ENCODE data around the gene ZNF429.

The ZNF429 gene

DNA sequence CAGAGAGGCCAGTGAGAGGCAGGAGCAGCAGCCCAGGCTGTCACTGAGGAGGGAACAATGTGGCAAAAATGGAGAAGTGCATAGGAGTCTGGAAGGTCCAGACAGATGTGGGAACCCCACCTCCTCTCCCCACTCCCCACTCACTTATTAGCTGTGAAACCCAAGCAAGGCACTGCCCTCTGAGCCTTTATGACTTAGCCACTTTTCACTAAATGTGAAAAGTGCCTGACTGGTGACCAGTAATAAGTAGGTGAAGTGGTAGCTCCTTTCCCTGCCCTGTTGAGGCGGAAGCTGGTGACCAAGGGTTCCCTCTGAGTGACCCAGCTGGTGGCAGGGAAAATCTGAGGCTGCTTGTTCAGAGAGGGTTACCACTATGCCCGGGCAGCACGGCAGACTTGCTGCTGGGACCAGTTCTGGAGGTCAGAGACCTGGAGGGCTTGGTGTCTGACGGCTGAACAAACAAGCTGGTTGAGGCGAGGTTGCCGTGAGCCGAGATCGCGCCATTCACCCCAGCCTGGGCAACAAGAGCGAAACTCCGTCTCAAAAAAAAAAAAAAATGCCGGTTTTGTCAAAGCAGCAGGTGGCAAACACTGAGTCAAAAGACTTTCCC, 80.0 kb downstream of the ZNF429 start:
- Histone ChIP-seq H3K27ac (ENCODE audit: low read depth, low read length) (no peak overlapping the region), H3K79me2 (ENCODE audit: insufficient read depth, low read length) (no peaks in the 10 kb centered on the region), H3K36me3 (ENCODE audit: low read length) (no peaks in the 10 kb centered on the region), H3K9me2 (replicated peaks; ENCODE audit: insufficient read depth, low read length) (no peaks in the 10 kb centered on the region), H3K4me3 (ENCODE audit: insufficient read depth, low read length, poor library complexity, severe bottlenecking) (no peak overlapping the region), H3F3A (ENCODE audit: insufficient read depth) (no peaks in the 10 kb centered on the region), H2AFZ (ENCODE audit: low read depth, low read length, severe bottlenecking) (no peak overlapping the region), H3K9ac (ENCODE audit: low read length) (no peak overlapping the region), H3K27me3 (ENCODE audit: low read length) (no peaks in the 10 kb centered on the region), H3K4me2 (ENCODE audit: low read depth, low read length, poor library complexity, severe bottlenecking) (no peak overlapping the region), H3K9me3 (ENCODE audit: insufficient read depth, low read length) (no peaks in the 10 kb centered on the region; the same call in 1 of the 2 replicates), H4K20me1 (ENCODE audit: low read depth, low read length) (no peaks in the 10 kb centered on the region)
- no peak for TF ChIP-seq EZH2phosphoT487 (conservative IDR thresholded peaks at IDR 0.05; ENCODE audit: low read length)
- TF ChIP-seq, protein P1, sequence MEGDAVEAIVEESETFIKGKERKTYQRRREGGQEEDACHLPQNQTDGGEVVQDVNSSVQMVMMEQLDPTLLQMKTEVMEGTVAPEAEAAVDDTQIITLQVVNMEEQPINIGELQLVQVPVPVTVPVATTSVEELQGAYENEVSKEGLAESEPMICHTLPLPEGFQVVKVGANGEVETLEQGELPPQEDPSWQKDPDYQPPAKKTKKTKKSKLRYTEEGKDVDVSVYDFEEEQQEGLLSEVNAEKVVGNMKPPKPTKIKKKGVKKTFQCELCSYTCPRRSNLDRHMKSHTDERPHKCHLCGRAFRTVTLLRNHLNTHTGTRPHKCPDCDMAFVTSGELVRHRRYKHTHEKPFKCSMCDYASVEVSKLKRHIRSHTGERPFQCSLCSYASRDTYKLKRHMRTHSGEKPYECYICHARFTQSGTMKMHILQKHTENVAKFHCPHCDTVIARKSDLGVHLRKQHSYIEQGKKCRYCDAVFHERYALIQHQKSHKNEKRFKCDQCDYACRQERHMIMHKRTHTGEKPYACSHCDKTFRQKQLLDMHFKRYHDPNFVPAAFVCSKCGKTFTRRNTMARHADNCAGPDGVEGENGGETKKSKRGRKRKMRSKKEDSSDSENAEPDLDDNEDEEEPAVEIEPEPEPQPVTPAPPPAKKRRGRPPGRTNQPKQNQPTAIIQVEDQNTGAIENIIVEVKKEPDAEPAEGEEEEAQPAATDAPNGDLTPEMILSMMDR (IDR thresholded peaks at IDR 0.05; ENCODE audit: insufficient read depth, low read length, poor library complexity, severe bottlenecking): no peak

DNA sequence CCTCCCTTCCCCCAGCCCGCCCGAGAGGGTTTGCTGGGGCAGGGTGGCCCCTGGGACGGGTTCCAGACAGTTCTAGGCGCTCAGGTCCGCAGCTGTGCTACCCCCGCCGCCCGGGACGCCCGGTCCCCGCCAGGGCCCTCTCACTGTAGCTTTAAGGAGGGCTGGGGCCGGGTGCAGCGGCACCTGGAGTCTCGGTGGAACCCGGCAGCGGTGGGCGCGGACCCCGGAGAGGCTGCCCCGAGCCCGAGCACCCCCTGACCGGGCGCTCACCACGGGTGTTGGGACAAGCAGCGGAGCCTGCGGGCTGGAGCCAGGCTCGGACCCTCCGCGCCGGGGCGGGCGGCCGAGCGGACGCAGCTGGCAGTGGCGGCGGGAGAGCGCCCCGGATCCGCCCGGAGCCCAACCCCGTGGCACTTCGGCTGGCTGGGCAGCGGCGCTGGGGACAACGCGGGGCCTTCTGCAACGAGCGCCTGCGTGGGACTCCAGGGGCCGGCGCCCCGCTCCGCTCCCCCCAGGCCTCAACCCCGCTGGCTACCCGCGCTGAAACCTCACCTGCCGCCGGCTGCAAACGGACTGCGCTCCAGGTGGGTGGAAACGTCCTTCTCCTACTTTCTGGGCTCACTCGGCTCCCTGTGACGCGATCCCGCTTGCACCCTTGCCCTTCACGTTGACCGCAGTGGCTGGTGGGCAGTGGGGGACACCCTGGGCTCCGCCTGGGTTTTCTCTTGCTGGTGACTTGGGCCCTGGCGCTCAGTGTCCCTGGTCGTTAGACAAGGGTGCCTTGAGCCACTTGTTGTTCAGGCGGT, 81.1 kb downstream of the ZNF429 start:
- no peak for TF ChIP-seq EZH2phosphoT487 (conservative IDR thresholded peaks at IDR 0.05; ENCODE audit: low read length)
- TF ChIP-seq, protein P1 (IDR thresholded peaks at IDR 0.05; ENCODE audit: insufficient read depth, low read length, poor library complexity, severe bottlenecking): no peak
- H2AFZ ChIP-seq (ENCODE audit: low read depth, low read length, severe bottlenecking): no peak overlapping the region
- no peaks in the 10 kb centered on the region for H3K27me3 ChIP-seq (ENCODE audit: low read length)
- no peaks in the 10 kb centered on the region for H3K9me2 ChIP-seq (replicated peaks; ENCODE audit: insufficient read depth, low read length)
- no peak overlapping the region for H3K4me3 ChIP-seq (ENCODE audit: insufficient read depth, low read length, poor library complexity, severe bottlenecking)
- no peaks in the 10 kb centered on the region for H3F3A ChIP-seq (ENCODE audit: insufficient read depth)
- H3K27ac ChIP-seq (ENCODE audit: low read depth, low read length): no peak overlapping the region
- H3K9me3 ChIP-seq (ENCODE audit: insufficient read depth, low read length): no peaks in the 10 kb centered on the region; the same call in 1 of the 2 replicates
- H3K79me2 ChIP-seq (ENCODE audit: insufficient read depth, low read length): no peaks in the 10 kb centered on the region
- no peaks in the 10 kb centered on the region for H4K20me1 ChIP-seq (ENCODE audit: low read depth, low read length)
- no peaks in the 10 kb centered on the region for H3K36me3 ChIP-seq (ENCODE audit: low read length)
- H3K4me2 ChIP-seq (ENCODE audit: low read depth, low read length, poor library complexity, severe bottlenecking): no peak overlapping the region
- H3K9ac ChIP-seq (ENCODE audit: low read length): no peak overlapping the region

DNA sequence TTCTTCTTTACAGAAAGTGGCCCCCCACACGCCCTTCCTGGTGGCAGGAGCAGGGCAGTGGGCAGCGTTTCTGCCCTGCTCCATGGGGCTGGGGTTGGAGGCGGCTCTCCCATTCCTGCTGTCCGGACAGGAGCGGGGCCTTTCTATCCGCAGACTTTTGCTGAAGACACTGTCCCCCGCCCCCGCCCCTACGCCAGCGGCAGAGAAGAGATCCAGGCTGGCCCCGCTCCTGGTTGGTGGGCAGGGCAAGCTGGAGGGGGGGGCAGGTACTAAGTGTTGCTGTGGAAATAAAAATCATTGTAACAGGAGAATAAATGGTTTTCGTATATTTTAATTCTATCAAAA, 81.7 kb downstream of the ZNF429 start:
- Histone ChIP-seq H3K27ac (ENCODE audit: low read depth, low read length) (no peak overlapping the region), H3K9ac (ENCODE audit: low read length) (no peak overlapping the region), H3K27me3 (ENCODE audit: low read length) (no peaks in the 10 kb centered on the region), H3F3A (ENCODE audit: insufficient read depth) (no peaks in the 10 kb centered on the region), H2AFZ (ENCODE audit: low read depth, low read length, severe bottlenecking) (no peak overlapping the region), H3K9me3 (ENCODE audit: insufficient read depth, low read length) (no peaks in the 10 kb centered on the region; the same call in 1 of the 2 replicates), H3K4me2 (ENCODE audit: low read depth, low read length, poor library complexity, severe bottlenecking) (no peak overlapping the region), H3K79me2 (ENCODE audit: insufficient read depth, low read length) (no peaks in the 10 kb centered on the region), H3K9me2 (replicated peaks; ENCODE audit: insufficient read depth, low read length) (no peaks in the 10 kb centered on the region), H3K36me3 (ENCODE audit: low read length) (no peaks in the 10 kb centered on the region), H4K20me1 (ENCODE audit: low read depth, low read length) (no peaks in the 10 kb centered on the region), H3K4me3 (ENCODE audit: insufficient read depth, low read length, poor library complexity, severe bottlenecking) (no peak overlapping the region)
- no peak for TF ChIP-seq EZH2phosphoT487 (conservative IDR thresholded peaks at IDR 0.05; ENCODE audit: low read length)
- TF ChIP-seq, protein P1 (IDR thresholded peaks at IDR 0.05; ENCODE audit: insufficient read depth, low read length, poor library complexity, severe bottlenecking): no peak
